H1 (cell line): ENCODE results near the gene SLN. TPM values are rescaled to one million over a fixed set of nuclear protein-coding genes. Genes with fewer than 3 reads are reported as not detected.

Experiments
- CTCF ChIA-PET: fragments of 300-600 bp; sonication (Branson Sonifier 250); formaldehyde crosslinking; loops from one replicate; lab custom pipeline; 2021; ENCODE audit not compliant: partially characterized antibody; lab: Charles Lee
- POLR2A ChIA-PET: fragments of 300-600 bp; sonication (Branson Sonifier 250); formaldehyde crosslinking; loops from one replicate; lab custom pipeline; 2021; ENCODE audit warnings: inconsistent platforms; ENCODE audit not compliant: partially characterized antibody; lab: Charles Lee
- DNase-seq, 2 experiments: peaks; one replicate each; pipeline versions ENCODE4 v3.0.0 to v3.0.0-alpha.2; 2010 to 2022; ENCODE audit warnings: low spot score in 2 of 2, low read depth in 1 of 2, mixed read lengths in 1 of 2
- FAIRE-seq: peaks from 2 replicates; lab custom pipeline; 2011; peaks lifted over from hg19 to GRCh38; lab: Jason Lieb, UNC
- H2AFZ ChIP-seq: 2 replicates; pipeline ENCODE4 v1.8.1; 2012; ENCODE audit warnings: low read length, inconsistent platforms
- H2AK5ac ChIP-seq: 2 replicates; pipeline ENCODE4 v1.6.1; 2013; ENCODE audit warnings: low read depth, low read length
- H2BK120ac ChIP-seq: replicated peaks from 2 replicates; pipeline ENCODE3; 2013; ENCODE audit warnings: low read depth, low read length, inconsistent platforms
- H2BK12ac ChIP-seq: 2 replicates; pipeline ENCODE4 v1.6.1; 2013; ENCODE audit warnings: low read depth, low read length
- H2BK15ac ChIP-seq: 2 replicates; pipeline ENCODE4 v1.6.1; 2013; ENCODE audit warnings: low read length
- H2BK20ac ChIP-seq: 2 replicates; pipeline ENCODE4 v1.6.1; 2013; ENCODE audit warnings: low read length
- H2BK5ac ChIP-seq: 2 replicates; pipeline ENCODE4 v1.6.1; 2013; ENCODE audit warnings: low read depth, low read length
- H3K14ac ChIP-seq: 2 replicates; pipeline ENCODE4 v1.6.1; 2013; ENCODE audit warnings: inconsistent platforms; ENCODE audit not compliant: insufficient read length
- H3K18ac ChIP-seq: 2 replicates; pipeline ENCODE4 v1.6.1; 2013; ENCODE audit warnings: low read length; ENCODE audit errors: extremely low read depth
- H3K23ac ChIP-seq: 2 replicates; pipeline ENCODE4 v1.6.1; 2013; ENCODE audit warnings: inconsistent platforms; ENCODE audit not compliant: insufficient read length
- H3K23me2 ChIP-seq: 2 replicates; pipeline ENCODE4 v1.6.1; 2013; ENCODE audit warnings: low read depth, low read length
- H3K27ac ChIP-seq: 2 replicates; pipeline ENCODE4 v1.6.1; 2011; ENCODE audit warnings: low read depth, low read length, inconsistent platforms
- H3K27me3 ChIP-seq, 4 experiments: replicated peaks in 1 of 4; 1 replicate in 1 of 4; 2 replicates in 3 of 4; pipeline versions ENCODE4 v1.6.1 to v1.8.1; 2011 to 2013; ENCODE audit warnings: low read length in 3 of 4, mild to moderate bottlenecking in 3 of 4, inconsistent platforms in 2 of 4, mixed read lengths in 2 of 4, moderate library complexity in 1 of 4; ENCODE audit not compliant: control insufficient read depth in 3 of 4, insufficient read depth in 3 of 4; ENCODE audit errors: extremely low read depth in 1 of 4
- H3K36me3 ChIP-seq, 4 experiments: 2 replicates each; pipeline versions ENCODE4 v1.6.1 to v1.8.1; 2011 to 2013; ENCODE audit warnings: mild to moderate bottlenecking in 4 of 4, low read length in 3 of 4, moderate library complexity in 2 of 4, control low read depth in 1 of 4, inconsistent platforms in 1 of 4; ENCODE audit not compliant: insufficient read depth in 4 of 4, control insufficient read depth in 2 of 4
- H3K4ac ChIP-seq: replicated peaks from 2 replicates; pipeline ENCODE3; 2013; ENCODE audit warnings: low read length, low read depth, mixed read lengths, inconsistent platforms; ENCODE audit not compliant: insufficient read length
- H3K4me1 ChIP-seq, 4 experiments: replicated peaks in 1 of 4; 1 replicate in 1 of 4; 2 replicates in 3 of 4; pipeline versions ENCODE4 v1.6.1 to v1.8.1; 2011 to 2013; ENCODE audit warnings: low read length in 3 of 4, inconsistent platforms in 2 of 4, mixed read lengths in 1 of 4; ENCODE audit not compliant: insufficient read depth in 4 of 4, control insufficient read depth in 3 of 4
- H3K4me2 ChIP-seq, 2 experiments: 2 replicates each; pipeline versions ENCODE4 v1.6.1 to v1.8.1; 2011 to 2013; ENCODE audit warnings: low read depth in 2 of 2, low read length in 2 of 2, control low read depth in 1 of 2, inconsistent platforms in 1 of 2, mild to moderate bottlenecking in 1 of 2; ENCODE audit not compliant: insufficient read depth in 1 of 2
- H3K4me3 ChIP-seq, 4 experiments: fragments of 200-600, 300-600 bp in 1 of 4; sonication (generic), shearing (Covaris generic), sonication (Bioruptor Twin) in 1 of 4; 2 replicates each; pipeline versions ENCODE4 v1.5.1 to v1.8.1; 2011 to 2016; ENCODE audit warnings: low read length in 4 of 4, low read depth in 3 of 4, control low read depth in 2 of 4, inconsistent platforms in 2 of 4, mild to moderate bottlenecking in 2 of 4, mixed read lengths in 1 of 4, moderate library complexity in 1 of 4; ENCODE audit not compliant: insufficient read depth in 2 of 4; ENCODE audit errors: extremely low read depth in 1 of 4
- H3K56ac ChIP-seq: replicated peaks from 2 replicates; pipeline ENCODE3; 2013; ENCODE audit warnings: low read depth, mild to moderate bottlenecking, mixed read lengths, low read length, inconsistent platforms; ENCODE audit not compliant: insufficient read length
- H3K79me1 ChIP-seq: 2 replicates; pipeline ENCODE4 v1.6.1; 2013; ENCODE audit warnings: low read depth, low read length, control low read depth
- H3K79me2 ChIP-seq, 2 experiments: 2 replicates each; pipeline versions ENCODE4 v1.6.1 to v1.8.1; 2012 to 2013; ENCODE audit warnings: low read length in 2 of 2, mild to moderate bottlenecking in 2 of 2, inconsistent platforms in 1 of 2; ENCODE audit not compliant: insufficient read depth in 2 of 2, control insufficient read depth in 1 of 2
- H3K9ac ChIP-seq, 4 experiments: replicated peaks in 1 of 4; 1 replicate in 1 of 4; 2 replicates in 3 of 4; pipeline versions ENCODE4 v1.6.1 to v1.8.1; 2011 to 2013; ENCODE audit warnings: low read depth in 3 of 4, low read length in 3 of 4, control low read depth in 2 of 4, mild to moderate bottlenecking in 2 of 4, moderate library complexity in 2 of 4, inconsistent platforms in 1 of 4; ENCODE audit errors: extremely low read depth in 1 of 4
- H3K9me3 ChIP-seq, 2 experiments: 2 replicates each; pipeline versions ENCODE4 v1.6.1 to v1.8.1; 2012 to 2013; ENCODE audit warnings: mild to moderate bottlenecking in 2 of 2, moderate library complexity in 2 of 2, control low read depth in 1 of 2, inconsistent platforms in 1 of 2, low read depth in 1 of 2, low read length in 1 of 2, mixed read lengths in 1 of 2; ENCODE audit not compliant: insufficient read depth in 2 of 2
- H4K20me1 ChIP-seq, 2 experiments: replicated peaks in 1 of 2; 2 replicates each; pipeline versions ENCODE3 to v1.8.1; 2011 to 2013; ENCODE audit warnings: inconsistent platforms in 2 of 2, low read length in 2 of 2, mild to moderate bottlenecking in 1 of 2; ENCODE audit not compliant: insufficient read depth in 2 of 2, control insufficient read depth in 1 of 2
- H4K5ac ChIP-seq: 2 replicates; pipeline ENCODE4 v1.6.1; 2013; ENCODE audit warnings: low read length, low read depth, mixed read lengths, inconsistent platforms; ENCODE audit not compliant: insufficient read length
- H4K8ac ChIP-seq: 2 replicates; pipeline ENCODE4 v1.8.0; 2013; ENCODE audit warnings: mild to moderate bottlenecking, moderate library complexity, low read length, inconsistent platforms; ENCODE audit not compliant: insufficient read depth; ENCODE audit errors: extremely low read depth
- H4K91ac ChIP-seq: replicated peaks from 2 replicates; pipeline ENCODE3; 2013; ENCODE audit warnings: low read length, mixed read lengths, inconsistent platforms; ENCODE audit not compliant: insufficient read length
- BRCA1 ChIP-seq: IDR thresholded peaks from 2 replicates; pipeline ENCODE4 v1.6.1; 2012; ENCODE audit warnings: low read depth, low read length, improper control_type of control experiment
- CEBPB ChIP-seq: IDR thresholded peaks from 2 replicates; pipeline ENCODE4 v1.6.1; 2012; ENCODE audit warnings: low read depth, low read length
- CHD1 ChIP-seq: IDR thresholded peaks from 2 replicates; pipeline ENCODE4 v1.6.1; 2012; ENCODE audit warnings: low read depth, low read length, improper control_type of control experiment
- FOSL1 ChIP-seq: IDR thresholded peaks from 2 replicates; pipeline ENCODE4 v1.6.1; 2011; ENCODE audit warnings: mild to moderate bottlenecking, low read depth, low read length, moderate library complexity; ENCODE audit not compliant: insufficient read depth
- KDM1A ChIP-seq: fragments of 200-600, 300-600 bp; sonication (generic); IDR thresholded peaks from 2 replicates; pipeline ENCODE4 v1.7.1; 2016; ENCODE audit warnings: mild to moderate bottlenecking, low read length, borderline replicate concordance
- POLR2A ChIP-seq, 2 experiments: IDR thresholded peaks; 1 replicate in 1 of 2; 2 replicates in 1 of 2; pipeline ENCODE4 v1.6.1; 2011; ENCODE audit warnings: low read depth in 2 of 2, low read length in 2 of 2, mild to moderate bottlenecking in 2 of 2; ENCODE audit errors: control extremely low read depth in 1 of 2
- ZNF274 ChIP-seq: IDR thresholded peaks from 2 replicates; pipeline ENCODE4 v1.7.0; 2012; ENCODE audit warnings: low read length, borderline replicate concordance; ENCODE audit errors: extremely low read depth
- WGBS, 2 experiments: shearing (Covaris generic) in 1 of 2; methylation state at CpG; one replicate each; pipeline versions ENCODE4 v1.1.6 to v1.1.7; 2013 to 2015; ENCODE audit warnings: low lambda C conversion rate in 2 of 2, mixed read lengths in 2 of 2, inconsistent platforms in 1 of 2, low coverage in 1 of 2, missing lambda C conversion rate in 1 of 2; ENCODE audit not compliant: insufficient replicate concordance in 2 of 2, insufficient coverage in 1 of 2, insufficient read length in 1 of 2; ENCODE audit errors: extremely low coverage in 1 of 2, missing lambda C conversion rate in 1 of 2; 5-methylcytosine and 5-hydroxymethylcytosine counted together
- polyA plus RNA-seq, 7 experiments: library from polyadenylated mRNA; depleted of rRNA in 3 of 7; stranded (reverse) in 5 of 7; unstranded in 2 of 7; fragments of >200 nt in 5 of 7; fragments of 200-250 nt in 2 of 7; gene quantifications; 1 replicate in 5 of 7; 2 replicates in 1 of 7; 4 replicates in 1 of 7; pipeline versions ENCODE4 v1.2.1 to v1.2.3, GENCODE V29; 2011 to 2013; ENCODE audit warnings: missing spikeins in 2 of 7, mixed read lengths in 2 of 7
- total RNA-seq: library from RNA; stranded (reverse); fragmentation: NEBNext Ultra II Directional; extraction: Animal tissue kit (Norgen Biotek cat#: 25700); gene quantifications from 2 replicates; pipeline ENCODE4 v1.2.1, GENCODE V29; 2021
- TF ChIP-seq, protein P1 (sequence below): IDR thresholded peaks from 2 replicates; pipeline ENCODE4 v1.6.1; 2012; ENCODE audit warnings: low read length, inconsistent platforms
- TF ChIP-seq, protein P2 (sequence below): IDR thresholded peaks from 2 replicates; pipeline ENCODE4 v1.6.1; 2012; ENCODE audit warnings: inconsistent platforms
- TF ChIP-seq, protein P3 (sequence below): IDR thresholded peaks from 2 replicates; pipeline ENCODE4 v1.6.1; 2011; ENCODE audit warnings: low read length, improper control_type of control experiment

The SLN gene
- total and polyA plus RNA-seq, 2 of the 8 experiments (the other 6 are each of a cell fraction or from before 2014, with no cell fraction given): not detected

DNA sequence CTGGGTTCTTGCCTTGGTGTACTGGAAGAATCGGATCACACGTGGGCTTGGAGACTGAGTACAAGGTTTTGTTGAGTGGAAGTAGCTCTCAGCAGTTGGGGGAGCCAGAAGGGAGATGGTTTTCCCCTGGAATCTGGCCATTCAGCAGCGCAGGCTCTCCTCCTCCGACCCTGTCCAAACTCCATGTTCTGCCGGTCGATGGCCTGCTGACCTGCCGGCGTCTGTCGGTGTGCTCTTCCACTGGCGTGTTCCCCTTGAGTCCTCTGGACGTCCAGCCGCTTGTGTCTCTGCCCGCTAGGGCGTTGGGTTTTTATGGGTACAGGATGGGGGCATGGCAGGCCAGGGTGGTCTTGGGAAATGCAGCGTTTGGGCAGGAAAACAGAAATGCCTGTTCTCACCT lies 38.5 kb upstream of the SLN start:
- no peaks in the 10 kb centered on the region; the same call in 1 of the 2 replicates for H3K23me2 ChIP-seq
- no peak overlapping the region for H3K23ac ChIP-seq
- no peaks in the 10 kb centered on the region for H3K36me3 ChIP-seq
- no peak overlapping the region for H3K9ac ChIP-seq
- no peaks in the 10 kb centered on the region for H3K79me1 ChIP-seq
- H3K4me3 ChIP-seq: no peak overlapping the region
- H2BK15ac ChIP-seq: no peak overlapping the region
- H4K20me1 ChIP-seq: no peaks in the 10 kb centered on the region
- no peak overlapping the region for H2BK20ac ChIP-seq
- FAIRE-seq (no peak), DNase-seq (no peak)
- no peak overlapping the region for H3K14ac ChIP-seq
- H2BK5ac ChIP-seq: no peak overlapping the region
- H3K4ac ChIP-seq: no peak overlapping the region
- H4K91ac ChIP-seq: no peak overlapping the region
- H3K9me3 ChIP-seq: no peaks in the 10 kb centered on the region
- ChIA-PET CTCF (interaction anchor here (1.4 to 1.9 kb wide), 2 partner anchors 9 to 10 kb away, joined by 4 to 7 read pairs; no protein-coding TSS in a partner anchor), POLR2A (no interaction called here)
- 90% methylated on average over 15 of the region's 15 CpGs; no CpG with 5 or more reads in 1 of the 2 experiments for WGBS, 2 experiments
- H2BK12ac ChIP-seq: no peak overlapping the region
- H3K79me2 ChIP-seq: no peaks in the 10 kb centered on the region
- no peaks in the 10 kb centered on the region for H3K27me3 ChIP-seq
- H3K4me2 ChIP-seq: no peak overlapping the region
- no peak overlapping the region for H2BK120ac ChIP-seq
- H2AFZ ChIP-seq: no peak overlapping the region; the same call in 1 of the 2 replicates
- H3K18ac ChIP-seq: no peak overlapping the region
- no peak overlapping the region for H3K27ac ChIP-seq
- H4K5ac ChIP-seq: no peak overlapping the region
- H2AK5ac ChIP-seq: no peak overlapping the region
- H4K8ac ChIP-seq: peak overlapping the region; percentile 62; the same call in 1 of the 2 replicates
- no peaks in the 10 kb centered on the region for H3K4me1 ChIP-seq
- no peak overlapping the region for H3K56ac ChIP-seq
- TF ChIP-seq KDM1A: no peak
- TF ChIP-seq BRCA1: no peak
- TF ChIP-seq, protein P1, sequence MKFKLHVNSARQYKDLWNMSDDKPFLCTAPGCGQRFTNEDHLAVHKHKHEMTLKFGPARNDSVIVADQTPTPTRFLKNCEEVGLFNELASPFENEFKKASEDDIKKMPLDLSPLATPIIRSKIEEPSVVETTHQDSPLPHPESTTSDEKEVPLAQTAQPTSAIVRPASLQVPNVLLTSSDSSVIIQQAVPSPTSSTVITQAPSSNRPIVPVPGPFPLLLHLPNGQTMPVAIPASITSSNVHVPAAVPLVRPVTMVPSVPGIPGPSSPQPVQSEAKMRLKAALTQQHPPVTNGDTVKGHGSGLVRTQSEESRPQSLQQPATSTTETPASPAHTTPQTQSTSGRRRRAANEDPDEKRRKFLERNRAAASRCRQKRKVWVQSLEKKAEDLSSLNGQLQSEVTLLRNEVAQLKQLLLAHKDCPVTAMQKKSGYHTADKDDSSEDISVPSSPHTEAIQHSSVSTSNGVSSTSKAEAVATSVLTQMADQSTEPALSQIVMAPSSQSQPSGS: no peak
- TF ChIP-seq FOSL1: no peak
- TF ChIP-seq, protein P2, sequence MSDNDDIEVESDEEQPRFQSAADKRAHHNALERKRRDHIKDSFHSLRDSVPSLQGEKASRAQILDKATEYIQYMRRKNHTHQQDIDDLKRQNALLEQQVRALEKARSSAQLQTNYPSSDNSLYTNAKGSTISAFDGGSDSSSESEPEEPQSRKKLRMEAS: no peak
- no peak for TF ChIP-seq POLR2A (IDR thresholded peaks at IDR 0.05; ENCODE audit: control extremely low read depth in 1 of 2, low read depth in 2 of 2, low read length in 2 of 2)
- TF ChIP-seq, protein P3, sequence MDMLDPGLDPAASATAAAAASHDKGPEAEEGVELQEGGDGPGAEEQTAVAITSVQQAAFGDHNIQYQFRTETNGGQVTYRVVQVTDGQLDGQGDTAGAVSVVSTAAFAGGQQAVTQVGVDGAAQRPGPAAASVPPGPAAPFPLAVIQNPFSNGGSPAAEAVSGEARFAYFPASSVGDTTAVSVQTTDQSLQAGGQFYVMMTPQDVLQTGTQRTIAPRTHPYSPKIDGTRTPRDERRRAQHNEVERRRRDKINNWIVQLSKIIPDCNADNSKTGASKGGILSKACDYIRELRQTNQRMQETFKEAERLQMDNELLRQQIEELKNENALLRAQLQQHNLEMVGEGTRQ: no peak
- no peak for TF ChIP-seq CEBPB
- no peak for TF ChIP-seq ZNF274
- TF ChIP-seq CHD1: no peak
